Measurements from ENCODE around the gene HHLA2. TPM values are rescaled to one million over a fixed set of nuclear protein-coding genes. Genes with fewer than 3 reads are reported as not detected.

Gene HHLA2
- total and polyA plus RNA-seq, 2 of the 8 experiments (the other 6 are each of a cell fraction or from before 2014, with no cell fraction given) = not detected

- no peak for TF ChIP-seq ASH2L (IDR thresholded peaks at IDR 0.05; ENCODE audit: low read length)
- TF ChIP-seq EGR1 (IDR thresholded peaks at IDR 0.05; ENCODE audit: borderline replicate concordance, low read depth, low read length) = no peak
- no peak for TF ChIP-seq USF2 (IDR thresholded peaks at IDR 0.05; ENCODE audit: low read length)
- no peak for TF ChIP-seq TCF12 (IDR thresholded peaks at IDR 0.05; ENCODE audit: low read depth, low read length)
- TF ChIP-seq KDM1A (IDR thresholded peaks at IDR 0.05; ENCODE audit: borderline replicate concordance, low read length) = no peak
These were observed 124.6 kb downstream of the HHLA2 start (continued) for GRCh38 chr3:108420926-108421325.

Other genes starting within 250 kb of the HHLA2 start
- gene CD47, start 205.5 kb upstream of the HHLA2 start, total RNA-seq (2021; fragmentation: NEBNext Ultra II Directional; extraction: Animal tissue kit (Norgen Biotek cat#: 25700)) = 19.3 and 21.3 TPM in 2 replicates
- gene CD47, start 205.5 kb upstream of the HHLA2 start, polyA plus RNA-seq (2011; rRNA removed) = 9.0 and 14.4 TPM in 2 replicates
- 27.8 and 28.1 TPM in 2 replicates for gene IFT57, start 74.1 kb upstream of the HHLA2 start, total RNA-seq (2021; fragmentation: NEBNext Ultra II Directional; extraction: Animal tissue kit (Norgen Biotek cat#: 25700))
- 14.1 and 15.1 TPM in 2 replicates for gene IFT57, start 74.1 kb upstream of the HHLA2 start, polyA plus RNA-seq (2011; rRNA removed)
- 0.10 TPM in 1 of 2 replicates, not detected in the other for gene MYH15, start 214.0 kb downstream of the HHLA2 start, total RNA-seq (2021; fragmentation: NEBNext Ultra II Directional; extraction: Animal tissue kit (Norgen Biotek cat#: 25700))
- under 0.01 TPM in 1 of 2 replicates, not detected in the other for gene MYH15, start 214.0 kb downstream of the HHLA2 start, polyA plus RNA-seq (2011; rRNA removed)